CD4-positive, alpha-beta T cell (primary cell): Measurements from ENCODE around the gene MBNL1. TPM values are rescaled to one million over a fixed set of nuclear protein-coding genes. Genes with fewer than 3 reads are reported as not detected.

Source experiments
- ATAC-seq: fragments of 200-7000 bp; cut with Tn5 transposase; one replicate; pipeline ENCODE4 v1.10.0; 2022; ENCODE audit warnings: mild to moderate bottlenecking; ENCODE audit not compliant: poor library complexity
- CTCF ChIA-PET: fragments of 350-600 bp; sonication (Branson Sonifier 250); formaldehyde crosslinking; loops from one replicate; lab custom pipeline; 2021; ENCODE audit warnings: antibody characterized with exemption, inconsistent platforms; lab: Charles Lee
- POLR2A ChIA-PET: fragments of 350-600 bp; sonication (Branson Sonifier 250); formaldehyde crosslinking; loops from one replicate; lab custom pipeline; 2021; ENCODE audit warnings: antibody characterized with exemption, inconsistent platforms; lab: Charles Lee
- DNase-seq, 14 experiments: peaks; one replicate each; pipeline ENCODE4 v3.0.0-alpha.2; 2013 to 2020; ENCODE audit warnings: mixed read lengths in 2 of 14
- H3K27ac ChIP-seq, 2 donors: one replicate each; pipeline versions ENCODE4 v1.5.1 to v1.7.0; 2013; ENCODE audit warnings: low read length in 2 of 2, low read depth in 1 of 2, mild to moderate bottlenecking in 1 of 2
- H3K27me3 ChIP-seq, 2 experiments: 1 replicate in 1 of 2; 2 replicates in 1 of 2; pipeline versions ENCODE4 v1.6.1 to v1.7.0; 2013; ENCODE audit warnings: low read length in 2 of 2, control low read depth in 1 of 2, mild to moderate bottlenecking in 1 of 2, moderate library complexity in 1 of 2; ENCODE audit not compliant: insufficient read depth in 2 of 2, control insufficient read depth in 1 of 2
- H3K36me3 ChIP-seq: one replicate; pipeline ENCODE4 v1.6.1; 2013; ENCODE audit warnings: low read length, control low read depth; ENCODE audit not compliant: insufficient read depth
- H3K4me1 ChIP-seq: one replicate; pipeline ENCODE4 v1.6.1; 2013; ENCODE audit warnings: low read length, control low read depth; ENCODE audit not compliant: insufficient read depth
- H3K4me3 ChIP-seq: one replicate; pipeline ENCODE4 v1.5.1; 2013; ENCODE audit warnings: mild to moderate bottlenecking, low read length, moderate library complexity
- H3K9me3 ChIP-seq, 2 experiments: 1 replicate in 1 of 2; 2 replicates in 1 of 2; pipeline versions ENCODE4 v1.6.1 to v1.7.0; 2013; ENCODE audit warnings: low read length in 2 of 2, mild to moderate bottlenecking in 2 of 2, control low read depth in 1 of 2, moderate library complexity in 1 of 2; ENCODE audit not compliant: control insufficient read depth in 1 of 2, insufficient read depth in 1 of 2
- H3K27ac Mint-ChIP-seq: one replicate; pipeline ENCODE4 v1.8.0; 2020; ENCODE audit warnings: mixed read lengths
- H3K27me3 Mint-ChIP-seq: one replicate; pipeline ENCODE4 v1.8.0; 2021; ENCODE audit warnings: mixed read lengths
- H3K36me3 Mint-ChIP-seq: one replicate; pipeline ENCODE4 v1.8.0; 2021; ENCODE audit warnings: low read depth, mixed read lengths
- H3K4me1 Mint-ChIP-seq: one replicate; pipeline ENCODE4 v1.8.0; 2021; ENCODE audit warnings: low read depth, mixed read lengths
- H3K4me3 Mint-ChIP-seq: one replicate; pipeline ENCODE4 v1.8.0; 2020; ENCODE audit warnings: mild to moderate bottlenecking, mixed read lengths
- H3K9me3 Mint-ChIP-seq: one replicate; pipeline ENCODE4 v1.8.0; 2020; ENCODE audit warnings: mixed read lengths
- CTCF ChIP-seq: fragments of 200-600 bp; IDR thresholded peaks from one replicate; pipeline ENCODE4 v1.8.0; 2022; ENCODE audit warnings: antibody characterized with exemption, mild to moderate bottlenecking
- intact Hi-C, 2 experiments: fragments of 100-400 bp; cut with DNase I in 1 of 2; cut with micrococcal nuclease in 1 of 2; formaldehyde crosslinking; loops; one replicate each; pipeline versions ENCODE4 v1.15.1 to v1.9.0; 2023 to 2025; cut with DNase I, micrococcal nuclease
- total RNA-seq, 174 experiments: library from RNA in 2 of 174; stranded (reverse) in 2 of 174; gene quantifications; one replicate each; pipeline ENCODE4 v1.2.3 and lab custom pipeline; 2021 to 2026

The MBNL1 gene
- total RNA-seq, 2 experiments from 2014 or later: 551 to 561 TPM

- ATAC-seq: no peak
Observed at GRCh38 chr3:152260529-152260928, 8.2 kb upstream of the MBNL1 start.

GRCh38 chr3:152261329-152261728 lies 7.4 kb upstream of the MBNL1 start:
- no peaks in the 10 kb centered on the region for H3K27me3 ChIP-seq
- no peaks in the 10 kb centered on the region for H3K9me3 ChIP-seq
- no peaks in the 10 kb centered on the region for H3K9me3 Mint-ChIP-seq
- peaks cover 31% of the 10 kb centered on the region for H3K36me3 Mint-ChIP-seq
- peaks cover 94% of the 10 kb centered on the region for H3K4me1 Mint-ChIP-seq
- ATAC-seq (no peak), DNase-seq (no peak)
- intact Hi-C loops: no loop called here
- no peak for TF ChIP-seq CTCF
- peaks cover 30% of the 10 kb centered on the region for H3K36me3 ChIP-seq
- no peak overlapping the region for H3K4me3 ChIP-seq
- H3K4me1 ChIP-seq: peaks cover 51% of the 10 kb centered on the region
- POLR2A ChIA-PET: interaction anchor here (2.0 to 9.3 kb wide), 2 partner anchors 7 to 18 kb away, joined by 9 to 247 read pairs; partner anchors contain the start of gene MBNL1
- no peak overlapping the region for H3K27ac ChIP-seq
- peak overlapping the region; percentile 96 for H3K27ac Mint-ChIP-seq
- H3K4me3 Mint-ChIP-seq: peak overlapping the region; percentile 45
- H3K27me3 Mint-ChIP-seq: no peaks in the 10 kb centered on the region
- CTCF ChIA-PET: no interaction called here

More at GRCh38 chr3:152260529-152260928, 8.2 kb upstream of the MBNL1 start:
- intact Hi-C loops: no loop called here
- Mint-ChIP-seq H3K4me1 (peaks cover 94% of the 10 kb centered on the region), H3K27ac (peak overlapping the region; percentile 96), H3K27me3 (no peaks in the 10 kb centered on the region), H3K36me3 (peaks cover 31% of the 10 kb centered on the region), H3K9me3 (no peaks in the 10 kb centered on the region), H3K4me3 (peak overlapping the region; percentile 32)
- CTCF ChIA-PET: interaction anchor here (0.6 to 1.0 kb wide), 2 partner anchors 24 to 1053 kb away, joined by 3 to 4 read pairs; no protein-coding TSS in a partner anchor
- POLR2A ChIA-PET: interaction anchor here (0.6 to 9.3 kb wide), 3 partner anchors 8 to 25 kb away, joined by 3 to 247 read pairs (median 9); partner anchors contain the start of gene MBNL1
- Histone ChIP-seq H3K4me3 (no peak overlapping the region), H3K9me3 (no peaks in the 10 kb centered on the region), H3K27ac (no peak overlapping the region), H3K4me1 (peaks cover 56% of the 10 kb centered on the region), H3K27me3 (no peaks in the 10 kb centered on the region), H3K36me3 (peaks cover 30% of the 10 kb centered on the region)
- DNase-seq: no peak
- TF ChIP-seq CTCF: no peak

- no peaks in the 10 kb centered on the region for H3K27me3 Mint-ChIP-seq
- ChIA-PET CTCF (interaction anchor here (1.0 kb wide), 1 partner anchor 70 kb away, joined by 3 read pairs; no protein-coding TSS in a partner anchor), POLR2A (interaction anchor here (0.6 to 2.5 kb wide), 6 partner anchors 9 to 75 kb away, joined by 3 to 7 read pairs (median 3); no protein-coding TSS in a partner anchor)
- Histone ChIP-seq H3K4me1 (peaks cover 55% of the 10 kb centered on the region), H3K36me3 (peaks cover 30% of the 10 kb centered on the region), H3K9me3 (no peaks in the 10 kb centered on the region), H3K4me3 (no peak overlapping the region), H3K27me3 (no peaks in the 10 kb centered on the region), H3K27ac (no peak overlapping the region)
- peaks cover 92% of the 10 kb centered on the region for H3K4me1 Mint-ChIP-seq
- intact Hi-C loops: no loop called here
- H3K9me3 Mint-ChIP-seq: no peaks in the 10 kb centered on the region
- peaks cover 43% of the 10 kb centered on the region for H3K36me3 Mint-ChIP-seq
- H3K27ac Mint-ChIP-seq: peak overlapping the region; percentile 67
- ATAC-seq: no peak
- H3K4me3 Mint-ChIP-seq: no peak overlapping the region
- no peak for DNase-seq
- TF ChIP-seq CTCF: no peak
Observed at GRCh38 chr3:152263711-152264110, 5.0 kb upstream of the MBNL1 start.
